ENCODE measurements around the gene GRAMD1A.
A peak's percentile ranks its signal among the peaks of the same experiment; 100 is the strongest.
"Not testable (repeated sequence)": the region's sequence is repeated elsewhere in the genome, so short reads cannot be mapped to it uniquely, and the experiment has no call there.

Gene GRAMD1A

DNA sequence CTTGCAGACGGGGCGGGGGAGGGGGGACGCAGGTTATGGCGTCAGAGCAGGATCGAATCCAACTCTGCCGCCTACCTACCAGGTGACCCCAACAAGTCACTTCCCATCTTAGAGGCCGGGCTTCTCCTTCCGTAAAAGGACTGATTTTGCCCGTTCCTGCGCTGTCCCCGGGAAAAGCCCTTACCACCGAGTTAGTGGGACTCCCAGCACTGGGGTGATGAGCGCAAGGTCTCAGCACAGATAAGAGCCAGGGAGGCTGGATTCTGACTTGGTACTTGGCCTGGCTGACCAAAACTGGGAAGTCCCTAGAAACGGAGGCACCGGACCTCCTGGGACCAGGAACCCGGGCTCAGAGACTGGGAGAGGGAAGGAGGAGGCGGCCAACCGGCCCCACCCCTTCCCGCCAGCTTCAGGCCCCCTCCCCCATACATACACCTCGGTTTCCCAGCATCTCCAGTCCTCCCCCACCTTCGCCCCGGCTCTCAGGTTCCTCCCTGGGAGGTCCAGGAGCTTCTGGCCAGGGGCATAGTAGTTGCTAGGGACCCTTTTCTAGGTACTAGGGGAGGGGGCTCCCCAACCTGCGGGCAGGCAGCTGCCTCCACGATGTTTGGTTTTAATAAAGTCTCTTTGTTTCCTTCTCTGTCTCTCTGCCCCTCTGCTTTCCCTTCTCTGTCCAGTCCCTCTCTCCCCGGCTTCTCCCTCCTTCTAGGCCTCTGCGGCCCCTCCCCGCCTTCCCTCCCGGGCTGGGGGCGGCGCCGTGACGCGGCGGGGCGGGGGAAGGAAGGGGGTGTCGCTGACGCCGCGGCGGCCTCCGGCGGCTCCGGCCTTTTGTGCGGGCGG, at the start of gene GRAMD1A:
Gene GRAMD1A, plus strand, starts transcription at position 826 of the 840 bp plus-strand sequence. CDS start 156 bp downstream, outside the sequence.
- DNase-seq (ENCODE audit: low spot score) = peak; percentile 74

DNA sequence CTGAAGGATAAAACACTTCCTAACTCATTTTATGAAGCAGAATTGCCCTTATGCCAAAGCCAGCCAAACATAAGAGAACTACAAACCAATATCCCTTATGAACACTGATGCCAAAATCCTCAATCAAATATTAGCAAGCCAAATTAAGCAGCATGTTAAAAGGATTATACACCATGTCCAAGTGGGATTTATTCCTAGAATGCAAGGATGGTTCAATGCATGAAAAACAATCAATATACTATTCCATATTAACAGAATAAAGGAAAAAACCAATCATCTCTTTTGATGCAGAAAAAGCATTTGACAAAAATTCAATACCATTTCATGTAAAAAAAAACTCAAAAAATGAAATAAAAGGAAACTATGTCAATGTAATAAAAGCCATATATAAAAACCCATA, 47.0 kb upstream of the GRAMD1A start:
- DNase-seq (ENCODE audit: low spot score) = no peak

GRCh38 chr19:34957830-34958751, 42.0 kb upstream of the GRAMD1A start:
- DNase-seq (ENCODE audit: low spot score) = no peak

DNA sequence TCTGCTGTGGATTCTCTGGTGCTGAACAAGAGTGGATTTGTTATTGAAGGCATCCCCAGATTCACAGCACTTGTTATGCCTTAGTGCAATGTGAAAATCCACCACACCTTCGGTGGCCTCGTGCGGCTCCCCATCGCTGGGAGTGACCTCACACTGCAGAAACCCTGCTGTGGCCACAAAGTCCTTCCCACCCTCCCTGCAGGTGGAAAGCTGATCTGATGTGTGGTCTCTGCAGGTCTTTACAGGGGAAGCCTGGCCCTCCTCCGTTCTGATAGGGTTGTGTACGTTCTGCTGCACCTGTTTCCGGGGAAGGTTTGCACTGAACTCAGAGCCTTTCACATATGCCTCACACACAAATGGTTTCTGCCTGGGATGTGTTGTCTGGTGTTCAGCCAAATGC, 41.1 kb upstream of the GRAMD1A start:
- no peak for DNase-seq (ENCODE audit: low spot score)

DNA sequence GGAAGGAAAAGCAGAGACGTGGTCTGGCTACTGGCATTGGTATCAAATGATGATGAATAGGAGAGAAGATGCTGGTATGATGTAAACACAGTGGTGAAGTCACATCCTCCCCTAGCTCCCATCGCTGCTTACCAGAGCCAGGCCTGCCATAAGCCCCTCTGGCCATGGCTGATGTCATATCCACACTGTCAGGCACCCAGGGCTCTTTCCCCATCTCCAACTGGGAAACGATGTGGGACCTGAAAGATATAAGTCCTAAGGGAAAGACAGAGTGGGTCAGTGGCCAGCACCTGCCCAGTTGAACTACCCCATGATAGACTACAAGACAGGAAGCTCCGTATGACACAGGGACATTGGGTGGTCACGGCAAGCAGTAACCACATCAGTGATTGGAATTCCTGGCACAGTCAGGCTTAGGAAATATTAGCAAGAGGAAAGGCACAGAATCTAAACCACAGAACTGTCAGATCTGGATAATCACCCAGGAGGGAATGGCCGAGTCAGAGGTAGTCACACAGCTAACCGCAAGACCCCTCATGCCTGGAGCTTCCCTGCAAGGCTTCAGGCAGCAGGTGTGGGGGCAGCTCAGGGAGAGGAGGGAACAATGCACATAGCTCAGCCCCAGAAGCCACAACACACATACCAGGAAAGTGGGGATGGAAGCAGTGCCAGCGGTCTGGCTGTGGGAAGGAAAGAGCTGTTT, 39.9 kb upstream of the GRAMD1A start:
- no peak for DNase-seq (ENCODE audit: low spot score)

DNA sequence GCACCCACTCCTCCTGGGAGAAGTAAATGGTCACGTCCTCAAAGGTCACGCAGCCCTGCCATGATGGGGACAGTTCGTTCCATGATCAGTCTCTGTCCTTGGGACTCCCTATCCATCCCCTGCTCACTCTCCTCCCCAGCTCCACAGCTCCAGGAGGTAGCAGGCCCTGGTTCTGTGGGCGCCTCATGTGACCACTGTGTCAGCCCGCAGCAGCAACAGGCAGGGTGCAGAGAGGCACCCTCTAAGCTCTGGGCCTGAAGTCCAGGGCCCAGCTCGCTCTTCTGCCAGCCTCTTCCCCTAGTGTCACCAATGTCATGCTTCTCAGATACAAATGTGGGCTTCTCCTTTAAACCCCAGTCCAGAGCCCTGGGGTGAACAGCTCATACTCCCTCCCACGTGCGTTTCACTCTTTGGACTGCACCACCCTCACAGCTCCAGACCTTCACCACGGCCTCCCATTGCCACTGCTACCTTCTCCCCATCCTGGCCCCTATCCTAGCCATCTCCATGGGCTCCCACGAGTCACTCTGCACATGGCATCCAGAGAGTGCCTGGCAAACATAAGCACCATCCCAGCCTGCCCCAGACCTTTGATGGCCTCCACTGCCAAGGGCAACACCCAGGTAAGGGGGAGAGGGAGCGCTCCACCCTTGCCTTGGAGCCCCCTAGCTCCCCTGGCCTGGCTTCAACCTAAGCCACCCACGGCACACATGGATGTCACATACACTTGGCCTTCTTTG, 39.0 kb upstream of the GRAMD1A start:
- no peak for DNase-seq (ENCODE audit: low spot score)

GRCh38 chr19:34961775-34962686, 38.1 kb upstream of the GRAMD1A start:
- DNase-seq (ENCODE audit: low spot score) = peak; percentile 48

- no peak for DNase-seq (ENCODE audit: low spot score)
These were observed 37.2 kb upstream of the GRAMD1A start for GRCh38 chr19:34962687-34963572.

DNA sequence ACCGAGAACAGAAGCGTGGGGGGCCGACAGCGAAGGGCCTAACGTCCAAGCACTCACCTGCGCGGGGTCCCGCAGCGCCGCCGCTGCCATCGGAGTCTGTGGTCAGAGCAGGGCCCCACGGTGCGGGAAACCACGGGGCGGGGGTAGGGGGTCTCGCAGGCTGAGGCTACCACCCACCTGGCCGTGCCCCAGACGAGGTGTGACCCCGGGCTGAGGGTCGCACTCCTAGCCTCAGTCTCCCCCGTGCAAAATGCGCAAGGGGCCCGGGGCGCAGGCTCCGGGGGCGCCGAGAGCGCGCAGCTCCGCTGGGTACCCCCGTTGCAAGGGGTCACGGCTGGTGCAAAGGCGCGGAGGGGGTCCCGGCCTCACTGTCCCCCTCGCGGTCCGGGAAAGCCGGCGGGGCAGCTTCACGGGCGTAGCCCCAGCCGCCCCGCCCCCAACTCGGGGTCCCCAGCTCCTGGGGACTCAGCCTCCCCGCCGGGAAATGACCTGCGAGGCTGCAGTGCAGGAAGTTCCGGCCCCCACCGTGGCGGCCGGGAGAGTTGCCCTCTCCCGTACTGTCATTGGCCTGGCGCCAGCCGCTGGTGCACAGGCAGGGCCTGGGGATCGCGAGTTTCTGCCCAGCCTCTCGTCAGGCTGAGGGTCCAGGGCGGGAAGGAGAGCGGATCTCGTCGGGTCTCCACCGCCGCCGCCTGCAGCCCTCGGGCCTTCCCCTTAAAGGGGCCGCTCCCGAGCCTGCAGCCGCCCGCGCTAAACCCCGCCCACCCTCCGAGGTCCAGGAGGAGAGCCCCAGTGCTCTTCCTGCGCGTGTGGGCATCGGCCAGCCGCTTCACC, 36.3 kb upstream of the GRAMD1A start, which contains the start of gene ZNF792:
Gene ZNF792, minus strand, starts transcription at position 657 of the 834 bp plus-strand sequence. Its CDS starts 567 bp downstream, at position 90.
- DNase-seq (ENCODE audit: low spot score) = peak; percentile 37

DNA sequence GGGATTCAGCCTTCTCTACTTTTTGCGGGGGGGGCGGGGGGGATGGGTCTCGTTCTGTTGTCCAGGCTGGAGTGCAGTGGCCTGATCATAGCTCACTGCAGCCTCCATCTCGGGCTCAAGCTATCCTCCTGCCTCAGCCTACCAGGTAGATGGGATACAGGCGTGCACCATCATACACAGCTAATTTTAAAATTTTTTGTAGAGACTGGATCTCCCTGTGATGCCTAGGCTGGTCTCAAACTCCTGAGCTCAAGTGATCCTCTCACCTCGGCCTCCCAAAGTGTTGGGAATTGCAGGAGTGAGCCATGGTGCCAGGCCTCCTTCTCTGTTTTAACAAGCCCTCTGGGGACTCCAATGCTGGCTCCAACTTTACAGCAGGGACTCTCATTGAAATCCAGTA, 35.5 kb upstream of the GRAMD1A start:
- no peak for DNase-seq (ENCODE audit: low spot score)

- DNase-seq (ENCODE audit: low spot score) = not testable (repeated sequence)
These were observed 34.6 kb upstream of the GRAMD1A start for GRCh38 chr19:34965505-34965904.

DNA sequence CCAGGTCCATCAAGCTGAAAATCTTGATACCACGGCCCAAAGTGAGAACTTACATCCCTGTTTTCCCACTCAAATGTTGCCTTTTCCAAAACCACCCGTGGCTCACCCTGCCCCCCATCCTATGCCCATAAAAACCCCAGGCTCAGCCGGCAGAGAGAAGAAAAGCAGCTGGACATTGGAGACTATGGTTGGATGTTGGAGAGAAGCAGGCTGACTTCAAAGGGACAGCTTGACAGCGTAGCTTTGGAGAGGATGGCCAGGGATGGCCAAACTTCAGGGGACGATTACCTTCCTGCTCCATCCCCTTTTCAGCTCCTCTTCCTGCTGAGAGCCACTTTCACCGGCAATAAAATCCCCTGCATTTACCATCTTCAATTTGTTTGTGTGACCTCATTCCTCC, 32.6 kb upstream of the GRAMD1A start:
- no peak for DNase-seq (ENCODE audit: low spot score)

- DNase-seq (ENCODE audit: low spot score) = no peak
These were observed 30.4 kb upstream of the GRAMD1A start for GRCh38 chr19:34969721-34970120.

GRCh38 chr19:34970185-34970780, 29.8 kb upstream of the GRAMD1A start:
- not testable (repeated sequence) for DNase-seq (ENCODE audit: low spot score)

- DNase-seq (ENCODE audit: low spot score) = no peak
These were observed 27.9 kb upstream of the GRAMD1A start for GRCh38 chr19:34972163-34972705.

DNA sequence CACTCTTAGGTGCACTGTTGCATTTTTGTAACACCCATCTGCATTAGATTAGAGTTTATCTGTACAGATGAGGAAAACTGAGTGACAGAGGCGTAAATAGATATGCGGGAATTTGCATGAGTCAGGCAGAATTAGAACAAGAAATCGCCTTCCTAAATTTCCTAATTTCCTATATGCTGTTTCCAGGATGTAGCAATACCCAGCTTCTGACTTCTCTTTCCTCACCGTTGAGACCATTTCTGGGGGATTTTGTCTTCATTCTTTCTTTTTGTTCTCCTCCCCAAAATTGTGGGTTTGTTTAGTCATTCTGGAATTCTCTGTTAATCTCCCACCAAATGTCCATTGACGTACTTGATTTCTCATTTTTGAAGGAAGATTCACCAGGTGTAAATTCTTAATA, 25.5 kb upstream of the GRAMD1A start:
- no peak for DNase-seq (ENCODE audit: low spot score)

GRCh38 chr19:34975056-34975455, 25.1 kb upstream of the GRAMD1A start:
- no peak for DNase-seq (ENCODE audit: low spot score)

- no peak for DNase-seq (ENCODE audit: low spot score)
These were observed 23.5 kb upstream of the GRAMD1A start for GRCh38 chr19:34976611-34977010.

Data from activated CD4-positive, alpha-beta T cell treated with anti-CD3 and anti-CD28 coated beads, Interleukin-2, Interleukin-4, amounts not matched to agents 100 ng/mL and 50 ng/mL, durations not matched to agents 16 hours and 8 hours (primary cell).